Progenitor cell of endocrine pancreas (in vitro differentiated cells): ENCODE data around the gene C2orf81. TPM values are rescaled to one million over a fixed set of nuclear protein-coding genes. Genes with fewer than 3 reads are reported as not detected.

ENCODE experiments used
- DNase-seq: peaks from one replicate; pipeline ENCODE4 v3.0.0; 2021; ENCODE audit warnings: low spot score; ENCODE audit not compliant: unreplicated experiment
- H3K27ac Mint-ChIP-seq: 2 replicates; pipeline ENCODE4 v1.8.0; 2021; ENCODE audit warnings: mild to moderate bottlenecking, moderate library complexity, mixed read lengths
- H3K27me3 Mint-ChIP-seq: 2 replicates; pipeline ENCODE4 v1.8.0; 2021; ENCODE audit warnings: mixed read lengths
- H3K36me3 Mint-ChIP-seq: 2 replicates; pipeline ENCODE4 v1.8.0; 2022; ENCODE audit warnings: mixed read lengths; ENCODE audit not compliant: insufficient read depth
- H3K4me1 Mint-ChIP-seq: 2 replicates; pipeline ENCODE4 v1.8.0; 2021; ENCODE audit warnings: low read depth, mixed read lengths
- H3K4me3 Mint-ChIP-seq: 2 replicates; pipeline ENCODE4 v1.8.0; 2021; ENCODE audit warnings: low read depth, mild to moderate bottlenecking, moderate library complexity, mixed read lengths
- H3K9me3 Mint-ChIP-seq: 2 replicates; pipeline ENCODE4 v1.8.0; 2021; ENCODE audit warnings: low read depth, mixed read lengths
- total RNA-seq: library from RNA; stranded (reverse); gene quantifications from 2 replicates; pipeline ENCODE4 v1.2.1, GENCODE V29; 2021
- TF ChIP-seq, protein P1 (sequence below): fragments of 200-600 bp; sonication (generic); IDR thresholded peaks from one replicate; pipeline ENCODE4 v1.5.0; 2021; ENCODE audit warnings: antibody characterized with exemption, mild to moderate bottlenecking; ENCODE audit not compliant: unreplicated experiment

C2orf81 gene
- total RNA-seq, 1 donor from 2014 or later = 13.4 TPM

DNA sequence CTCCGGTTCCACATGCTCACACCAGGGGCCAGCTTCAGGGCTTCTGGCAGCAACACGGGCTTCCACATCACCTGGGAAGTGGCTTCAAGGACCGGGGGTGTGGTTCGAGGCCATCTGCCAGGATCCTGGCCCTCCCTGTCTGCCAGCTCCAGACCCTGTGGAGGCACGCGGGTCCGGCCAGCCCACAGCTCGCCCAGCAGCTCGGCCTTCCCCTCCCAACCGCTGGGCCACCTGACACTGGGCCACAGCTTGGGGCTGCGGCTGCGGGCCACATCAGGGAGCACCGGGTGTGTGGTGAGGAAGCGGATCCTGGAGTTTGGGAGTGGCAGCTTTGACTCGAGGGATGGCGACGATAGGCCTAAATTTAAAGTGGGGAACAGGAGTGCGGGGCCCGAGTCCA, 7.0 kb downstream of the C2orf81 start:
- H3K36me3 Mint-ChIP-seq = no peaks in the 10 kb centered on the region
- H3K4me1 Mint-ChIP-seq = no peaks in the 10 kb centered on the region
- H3K4me3 Mint-ChIP-seq = no peak overlapping the region
- no peaks in the 10 kb centered on the region for H3K9me3 Mint-ChIP-seq
- no peak for DNase-seq
- TF ChIP-seq, protein P1, sequence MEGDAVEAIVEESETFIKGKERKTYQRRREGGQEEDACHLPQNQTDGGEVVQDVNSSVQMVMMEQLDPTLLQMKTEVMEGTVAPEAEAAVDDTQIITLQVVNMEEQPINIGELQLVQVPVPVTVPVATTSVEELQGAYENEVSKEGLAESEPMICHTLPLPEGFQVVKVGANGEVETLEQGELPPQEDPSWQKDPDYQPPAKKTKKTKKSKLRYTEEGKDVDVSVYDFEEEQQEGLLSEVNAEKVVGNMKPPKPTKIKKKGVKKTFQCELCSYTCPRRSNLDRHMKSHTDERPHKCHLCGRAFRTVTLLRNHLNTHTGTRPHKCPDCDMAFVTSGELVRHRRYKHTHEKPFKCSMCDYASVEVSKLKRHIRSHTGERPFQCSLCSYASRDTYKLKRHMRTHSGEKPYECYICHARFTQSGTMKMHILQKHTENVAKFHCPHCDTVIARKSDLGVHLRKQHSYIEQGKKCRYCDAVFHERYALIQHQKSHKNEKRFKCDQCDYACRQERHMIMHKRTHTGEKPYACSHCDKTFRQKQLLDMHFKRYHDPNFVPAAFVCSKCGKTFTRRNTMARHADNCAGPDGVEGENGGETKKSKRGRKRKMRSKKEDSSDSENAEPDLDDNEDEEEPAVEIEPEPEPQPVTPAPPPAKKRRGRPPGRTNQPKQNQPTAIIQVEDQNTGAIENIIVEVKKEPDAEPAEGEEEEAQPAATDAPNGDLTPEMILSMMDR = no peak
- peaks cover 3% of the 10 kb centered on the region for H3K27me3 Mint-ChIP-seq
- no peak overlapping the region for H3K27ac Mint-ChIP-seq

GRCh38 chr2:74413001-74413698, 8.3 kb downstream of the C2orf81 start:
- Mint-ChIP-seq H3K4me1 (no peaks in the 10 kb centered on the region), H3K27me3 (peaks cover 7% of the 10 kb centered on the region), H3K27ac (no peak overlapping the region), H3K36me3 (no peaks in the 10 kb centered on the region), H3K9me3 (no peaks in the 10 kb centered on the region), H3K4me3 (no peak overlapping the region)
- DNase-seq = no peak
- TF ChIP-seq, protein P1 = no peak

GRCh38 chr2:74407682-74408081, 13.7 kb downstream of the C2orf81 start:
- no peak overlapping the region for H3K4me3 Mint-ChIP-seq
- H3K36me3 Mint-ChIP-seq = no peaks in the 10 kb centered on the region
- H3K9me3 Mint-ChIP-seq = no peaks in the 10 kb centered on the region
- TF ChIP-seq, protein P1 = no peak
- H3K27me3 Mint-ChIP-seq = peaks cover 12% of the 10 kb centered on the region
- no peak overlapping the region for H3K27ac Mint-ChIP-seq
- no peaks in the 10 kb centered on the region for H3K4me1 Mint-ChIP-seq
- no peak for DNase-seq

GRCh38 chr2:74406035-74406434, 15.4 kb downstream of the C2orf81 start:
- Mint-ChIP-seq H3K27me3 (peaks cover 12% of the 10 kb centered on the region), H3K9me3 (no peaks in the 10 kb centered on the region), H3K4me3 (no peak overlapping the region), H3K36me3 (no peaks in the 10 kb centered on the region), H3K27ac (no peak overlapping the region), H3K4me1 (no peaks in the 10 kb centered on the region)
- TF ChIP-seq, protein P1 = no peak
- no peak for DNase-seq

DNA sequence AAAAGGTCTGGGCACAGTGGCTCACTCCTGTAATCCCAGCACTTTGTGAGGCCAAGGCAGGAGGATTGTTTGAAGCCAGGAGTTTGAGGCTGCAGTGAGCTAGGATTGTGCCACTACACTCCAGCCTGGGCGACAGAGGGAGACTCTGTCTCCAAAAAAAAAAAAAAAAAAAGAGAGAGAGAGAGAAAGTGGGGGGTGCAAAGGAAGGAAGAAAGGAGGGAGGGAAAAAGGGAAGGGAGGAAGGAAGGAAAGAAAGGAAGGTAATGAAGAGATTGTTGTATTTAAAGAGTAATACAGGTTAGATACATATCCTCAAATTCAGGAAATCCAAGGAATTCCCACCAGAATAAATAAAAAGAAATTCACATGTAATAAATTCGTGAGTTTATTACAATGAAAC, 19.5 kb downstream of the C2orf81 start:
- H3K4me1 Mint-ChIP-seq = no peaks in the 10 kb centered on the region
- H3K9me3 Mint-ChIP-seq = no peaks in the 10 kb centered on the region
- peaks cover 3% of the 10 kb centered on the region for H3K27me3 Mint-ChIP-seq
- H3K4me3 Mint-ChIP-seq = no peak overlapping the region
- no peak for DNase-seq
- TF ChIP-seq, protein P1 = no peak
- no peaks in the 10 kb centered on the region for H3K36me3 Mint-ChIP-seq
- H3K27ac Mint-ChIP-seq = no peak overlapping the region
